22Rv1 (cell line): ENCODE results near the gene CRELD1.

Source experiments
- H3K27ac ChIP-seq: fragments of 450-650 bp; 2 replicates; pipeline ENCODE4 v1.5.1; 2017
- CTCF ChIP-seq: fragments of 450-650 bp; IDR thresholded peaks from 2 replicates; pipeline ENCODE4 v1.5.1; 2017; ENCODE audit warnings: mild to moderate bottlenecking
- ZFX ChIP-seq: fragments of 450-650 bp; IDR thresholded peaks from 2 replicates; pipeline ENCODE4 v1.6.1; 2017; ENCODE audit warnings: antibody characterized with exemption, borderline replicate concordance

Gene CRELD1

GRCh38 chr3:9899289-9899791, 34.3 kb upstream of the CRELD1 start:
- TF ChIP-seq CTCF (no peak), ZFX (no peak)
- H3K27ac ChIP-seq: peak overlapping the region; percentile 100

GRCh38 chr3:9900965-9901415, 32.6 kb upstream of the CRELD1 start:
- peak overlapping the region; percentile 100 for H3K27ac ChIP-seq

GRCh38 chr3:9901967-9902366, 31.7 kb upstream of the CRELD1 start:
- TF ChIP-seq CTCF: no peak

GRCh38 chr3:9902372-9903237, 31.0 kb upstream of the CRELD1 start, which contains the start of gene IL17RE:
IL17RE (plus strand) TSS chr3:9902848; CDS start chr3:9902933, 85 bp downstream.
- TF ChIP-seq CTCF (no peak), ZFX (no peak)
- peak within 1 kb of the TSS; percentile 100 for H3K27ac ChIP-seq

More at GRCh38 chr3:9901967-9902366, 31.7 kb upstream of the CRELD1 start:
- peak overlapping the region; percentile 100 for H3K27ac ChIP-seq

- TF ChIP-seq CTCF (no peak), ZFX (no peak)
- peak overlapping the region; percentile 100 for H3K27ac ChIP-seq
Measured at GRCh38 chr3:9903238-9903624, 30.4 kb upstream of the CRELD1 start.

- TF ChIP-seq CTCF (no peak), ZFX (no peak)
- H3K27ac ChIP-seq: peak overlapping the region; percentile 100; the same call in 1 of the 2 replicates
Measured at GRCh38 chr3:9903904-9904303, 29.7 kb upstream of the CRELD1 start.

- no peak for TF ChIP-seq ZFX
- TF ChIP-seq CTCF: no peak
Measured at GRCh38 chr3:9906480-9906879, 27.2 kb upstream of the CRELD1 start.

More at GRCh38 chr3:9906480-9906879, 27.2 kb upstream of the CRELD1 start:
- H3K27ac ChIP-seq: no peak overlapping the region
